Brain pericyte (primary cell): ENCODE results near the gene ARID4B.
A peak's percentile ranks its signal among the peaks of the same experiment; 100 is the strongest.

Experiments used
- DNase-seq: peaks from one replicate; pipeline ENCODE4 v3.0.0-alpha.2; 2012; ENCODE audit warnings: low read depth, low spot score

Gene ARID4B

DNA sequence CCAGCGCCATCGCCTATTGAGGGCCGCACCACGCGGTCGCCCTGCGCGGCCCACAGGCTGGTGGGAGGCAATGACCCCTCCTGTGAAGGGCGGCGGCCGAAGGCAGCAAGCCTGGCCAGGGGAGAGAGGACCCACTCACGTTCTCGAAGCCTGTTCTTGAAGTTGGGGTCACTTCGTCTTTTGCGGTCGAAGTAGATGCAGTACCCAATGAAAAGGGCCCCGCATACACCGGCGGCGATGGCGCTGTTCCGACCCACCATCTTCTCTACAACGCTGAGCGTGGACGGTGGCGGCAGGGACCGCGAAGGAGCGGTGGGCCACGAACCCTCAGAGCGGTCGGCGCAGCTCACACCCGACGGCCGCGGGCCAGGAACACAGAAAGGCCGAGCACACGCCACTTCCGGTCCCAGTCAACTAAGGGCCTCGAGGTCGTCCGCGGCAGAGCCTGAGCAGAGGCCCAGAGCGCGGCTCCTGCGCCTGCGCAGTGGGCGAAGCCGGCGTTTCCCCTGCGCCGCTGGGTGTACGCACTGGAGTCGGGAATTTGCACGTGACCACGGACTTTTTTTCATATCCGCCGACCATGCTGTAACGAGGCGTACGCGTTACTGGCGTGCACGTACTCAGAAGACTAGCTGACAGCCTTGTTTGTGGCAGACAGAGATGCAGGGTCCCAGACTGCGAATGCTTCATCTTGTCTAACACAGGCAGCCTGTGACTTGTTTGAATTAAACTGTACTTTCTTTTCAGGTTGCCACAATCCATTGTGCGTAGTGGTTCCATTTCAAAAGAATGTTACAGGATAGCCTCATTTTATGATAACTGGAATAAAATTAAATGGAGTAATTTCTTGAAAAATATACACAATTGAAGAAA, 199.3 kb downstream of the ARID4B start, which contains the start of gene TOMM20:
Gene TOMM20 (minus strand): TSS at position 382 of the 873 bp plus-strand sequence. CDS start 122 bp downstream, at position 260.
- peak; percentile 91 for DNase-seq

DNA sequence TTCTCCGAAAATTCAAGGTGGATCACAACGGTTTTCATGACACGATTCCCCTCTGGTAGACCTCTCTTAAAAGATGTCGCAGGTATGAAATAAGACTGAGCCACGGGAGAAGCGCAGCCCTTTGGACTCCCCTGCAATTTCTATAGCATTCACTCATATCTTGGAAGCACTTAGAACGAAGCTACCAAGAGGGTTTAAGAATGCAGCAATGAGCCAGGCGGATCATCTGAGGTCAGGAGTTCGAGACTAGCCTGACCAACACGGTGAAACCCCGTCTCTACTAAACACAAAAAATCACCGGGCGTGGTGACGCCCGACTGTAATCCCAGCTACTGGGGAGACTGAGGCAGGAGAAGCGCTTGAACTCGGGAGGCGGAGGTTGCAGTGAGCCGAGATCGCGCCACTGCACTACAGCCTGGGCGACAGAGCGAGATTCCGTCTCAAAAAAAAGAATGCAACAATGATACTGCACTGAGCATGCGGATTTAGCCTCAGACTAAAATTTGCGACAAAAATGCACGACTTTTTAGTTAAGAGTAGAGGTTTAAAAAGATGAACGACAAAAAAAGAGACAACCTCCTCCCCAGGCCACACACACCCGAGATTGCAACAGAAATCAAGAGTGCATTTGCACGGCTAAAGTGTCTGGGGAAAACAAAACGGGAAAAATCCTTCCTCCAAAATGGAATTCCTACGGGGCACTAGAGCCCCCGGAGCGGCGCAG, 200.1 kb downstream of the ARID4B start:
- no peak for DNase-seq

DNA sequence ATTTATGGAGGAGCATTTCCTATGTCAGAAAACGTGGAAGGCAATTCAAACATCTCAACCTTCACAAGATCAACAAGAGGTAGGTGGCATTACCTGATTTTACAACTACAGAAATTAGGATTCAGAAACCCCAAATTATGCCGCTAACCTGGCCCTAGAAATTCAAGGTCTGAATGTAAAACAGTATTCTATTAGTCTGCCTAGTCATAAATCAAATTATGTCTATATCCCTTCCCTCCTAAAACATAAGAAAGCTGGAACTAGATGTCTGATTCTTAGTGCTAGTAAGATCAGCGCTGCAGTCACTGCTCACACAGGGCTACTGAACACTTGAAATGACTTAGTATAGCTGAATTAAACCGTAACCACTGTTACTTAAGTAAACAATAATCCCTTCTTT, 200.8 kb downstream of the ARID4B start:
- no peak for DNase-seq

DNA sequence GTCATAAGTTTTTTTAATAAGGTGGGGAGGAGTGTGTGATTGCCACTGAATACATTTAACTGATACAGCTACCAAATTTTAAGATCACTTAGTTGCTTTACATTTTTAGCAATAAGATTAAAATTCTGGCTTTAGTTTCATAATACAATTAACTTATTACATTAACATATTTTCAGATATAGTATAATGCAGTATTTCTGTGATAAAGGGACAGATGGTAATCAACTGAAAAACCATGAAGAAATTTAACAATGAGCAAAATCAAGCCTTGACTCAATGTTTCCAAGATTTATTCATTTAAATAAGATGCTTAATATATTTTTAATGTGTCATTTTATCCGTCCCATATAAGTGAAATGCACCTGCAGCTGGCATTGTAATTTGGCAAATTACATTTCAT, 203.3 kb downstream of the ARID4B start:
- DNase-seq: no peak

DNA sequence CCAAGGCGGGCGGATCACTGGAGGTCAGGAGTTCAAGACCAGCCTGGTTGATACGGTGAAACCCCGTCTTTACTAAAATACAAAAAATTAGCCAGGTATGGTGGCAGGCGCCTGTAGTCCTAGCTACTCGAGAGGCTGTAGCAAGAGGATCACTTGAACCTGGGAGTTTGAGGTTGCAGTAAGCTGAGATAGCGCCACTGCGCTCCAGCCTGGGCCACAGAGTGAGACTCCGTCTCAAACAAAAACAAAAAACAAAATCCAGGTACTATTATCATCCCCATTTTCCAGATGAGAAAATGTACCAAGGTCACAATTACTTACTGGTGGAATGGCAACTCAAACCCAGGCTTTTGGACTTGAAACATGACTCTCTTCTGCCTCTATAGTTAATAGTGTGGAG, 203.9 kb downstream of the ARID4B start:
- no peak for DNase-seq

DNA sequence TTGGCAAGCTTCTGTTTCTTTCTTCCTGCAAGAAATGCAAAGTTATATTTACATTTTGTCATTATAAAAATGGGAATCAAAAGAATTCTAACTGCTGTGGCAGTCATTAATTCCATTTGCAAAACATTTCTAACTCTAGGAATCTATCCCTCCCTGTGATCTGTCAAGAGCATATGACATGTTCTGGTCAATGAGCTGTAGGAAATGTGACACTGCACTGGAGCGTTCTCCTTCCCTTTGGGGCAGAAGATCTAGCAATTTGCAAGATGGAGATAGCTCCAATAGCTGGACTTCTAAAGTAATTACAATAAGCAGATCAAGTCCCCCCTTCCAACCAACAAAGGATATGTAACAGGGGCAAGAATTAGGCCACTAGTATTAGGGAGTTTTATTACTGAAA, 205.6 kb downstream of the ARID4B start:
- DNase-seq: no peak
